H9 (cell line): Measurements from ENCODE around the gene SLC25A4. TPM values are rescaled to one million over a fixed set of nuclear protein-coding genes. Genes with fewer than 3 reads are reported as not detected.

Experiments used
- DNase-seq: peaks from one replicate; pipeline ENCODE4 v3.0.0-alpha.2; 2017
- H2AFZ ChIP-seq: one replicate; pipeline ENCODE4 v1.6.1; 2013; ENCODE audit warnings: mild to moderate bottlenecking, low read length, control low read depth, moderate library complexity
- H2AK5ac ChIP-seq: 2 replicates; pipeline ENCODE4 v1.6.1; 2013; ENCODE audit warnings: low read length, control low read depth, mixed read lengths; ENCODE audit not compliant: insufficient read length
- H2BK120ac ChIP-seq: one replicate; pipeline ENCODE4 v1.6.1; 2013; ENCODE audit warnings: low read depth, mild to moderate bottlenecking, low read length, control low read depth, inconsistent platforms; ENCODE audit not compliant: poor library complexity, severe bottlenecking
- H2BK12ac ChIP-seq: 2 replicates; pipeline ENCODE4 v1.6.1; 2013; ENCODE audit warnings: low read length, control low read depth, mixed read lengths, low read depth; ENCODE audit not compliant: insufficient read length
- H2BK15ac ChIP-seq: 2 replicates; pipeline ENCODE4 v1.6.1; 2013; ENCODE audit warnings: low read depth, low read length, control low read depth
- H2BK20ac ChIP-seq: one replicate; pipeline ENCODE4 v1.6.1; 2013; ENCODE audit warnings: low read depth, mild to moderate bottlenecking, low read length, control low read depth, inconsistent platforms; ENCODE audit not compliant: poor library complexity, severe bottlenecking
- H2BK5ac ChIP-seq: 2 replicates; pipeline ENCODE4 v1.6.1; 2013; ENCODE audit warnings: low read length, control low read depth, mixed read lengths; ENCODE audit not compliant: insufficient read length
- H3K14ac ChIP-seq: 2 replicates; pipeline ENCODE4 v1.6.1; 2013; ENCODE audit warnings: low read length, control low read depth; ENCODE audit not compliant: insufficient read depth
- H3K18ac ChIP-seq: 2 replicates; pipeline ENCODE4 v1.6.1; 2013; ENCODE audit warnings: low read depth, mild to moderate bottlenecking, mixed read lengths, low read length, control low read depth; ENCODE audit not compliant: insufficient read length
- H3K23ac ChIP-seq: 2 replicates; pipeline ENCODE4 v1.6.1; 2013; ENCODE audit warnings: low read length, control low read depth, mixed read lengths, low read depth; ENCODE audit not compliant: insufficient read length
- H3K23me2 ChIP-seq: 2 replicates; pipeline ENCODE4 v1.6.1; 2013; ENCODE audit warnings: low read depth, mild to moderate bottlenecking, mixed read lengths, low read length, control low read depth; ENCODE audit not compliant: insufficient read length, poor library complexity, severe bottlenecking
- H3K27ac ChIP-seq: 2 replicates; pipeline ENCODE4 v1.5.1; 2013; ENCODE audit warnings: low read length, control low read depth, mixed read lengths, low read depth; ENCODE audit not compliant: insufficient read length
- H3K27me3 ChIP-seq: 2 replicates; pipeline ENCODE4 v1.6.1; 2013; ENCODE audit warnings: low read length, control low read depth, inconsistent platforms; ENCODE audit not compliant: insufficient read depth
- H3K4ac ChIP-seq: 2 replicates; pipeline ENCODE4 v1.6.1; 2013; ENCODE audit warnings: low read depth, mild to moderate bottlenecking, control low read depth, inconsistent platforms, low read length, moderate library complexity
- H3K4me1 ChIP-seq: 2 replicates; pipeline ENCODE4 v1.6.1; 2013; ENCODE audit warnings: low read length, control low read depth, inconsistent platforms; ENCODE audit not compliant: insufficient read depth
- H3K4me2 ChIP-seq: 2 replicates; pipeline ENCODE4 v1.6.1; 2013; ENCODE audit warnings: low read length, control low read depth, mixed read lengths; ENCODE audit not compliant: insufficient read length, insufficient read depth
- H3K56ac ChIP-seq: 2 replicates; pipeline ENCODE4 v1.6.1; 2013; ENCODE audit warnings: low read depth, mild to moderate bottlenecking, mixed read lengths, low read length, control low read depth; ENCODE audit not compliant: insufficient read length
- H3K79me1 ChIP-seq: 2 replicates; pipeline ENCODE4 v1.6.1; 2013; ENCODE audit warnings: low read depth, mild to moderate bottlenecking, moderate library complexity, low read length, control low read depth, inconsistent platforms; ENCODE audit not compliant: insufficient read depth, poor library complexity, severe bottlenecking
- H3K79me2 ChIP-seq: 2 replicates; pipeline ENCODE4 v1.6.1; 2013; ENCODE audit warnings: low read length, control low read depth, inconsistent platforms; ENCODE audit not compliant: insufficient read depth
- H3K9ac ChIP-seq: 2 replicates; pipeline ENCODE4 v1.6.1; 2013; ENCODE audit warnings: low read length, control low read depth, mixed read lengths; ENCODE audit not compliant: insufficient read length; ENCODE audit errors: extremely low read depth
- H3K9me3 ChIP-seq: one replicate; pipeline ENCODE4 v1.6.1; 2013; ENCODE audit warnings: low read depth, low read length, inconsistent platforms; ENCODE audit not compliant: control insufficient read depth
- H3T11ph ChIP-seq: one replicate; pipeline ENCODE4 v1.6.1; 2013; ENCODE audit warnings: mild to moderate bottlenecking, low read length, control low read depth, inconsistent platforms
- H4K20me1 ChIP-seq: one replicate; pipeline ENCODE4 v1.6.1; 2013; ENCODE audit not compliant: control insufficient read depth, insufficient read length, insufficient read depth
- H4K5ac ChIP-seq: 2 replicates; pipeline ENCODE4 v1.6.1; 2013; ENCODE audit warnings: low read depth, mild to moderate bottlenecking, mixed read lengths, low read length, control low read depth; ENCODE audit not compliant: insufficient read length
- H4K8ac ChIP-seq: replicated peaks from 2 replicates; pipeline ENCODE4 v1.6.1; 2013; ENCODE audit warnings: low read length, control low read depth, mixed read lengths, low read depth; ENCODE audit not compliant: insufficient read length
- H4K91ac ChIP-seq: 2 replicates; pipeline ENCODE4 v1.6.1; 2013; ENCODE audit warnings: low read depth, mild to moderate bottlenecking, moderate library complexity, mixed read lengths, low read length, control low read depth; ENCODE audit not compliant: insufficient read length
- H3K27ac Mint-ChIP-seq, 3 experiments: 2 replicates in 2 of 3; 3 replicates in 1 of 3; pipeline ENCODE4 v1.8.0; 2020 to 2021; ENCODE audit warnings: mixed read lengths in 3 of 3, mild to moderate bottlenecking in 1 of 3, moderate library complexity in 1 of 3
- H3K27me3 Mint-ChIP-seq: 2 replicates; pipeline ENCODE4 v1.8.0; 2021; ENCODE audit warnings: low read depth, mild to moderate bottlenecking, moderate library complexity, mixed read lengths
- H3K36me3 Mint-ChIP-seq, 3 experiments: 2 replicates in 2 of 3; 3 replicates in 1 of 3; pipeline ENCODE4 v1.8.0; 2020 to 2021; ENCODE audit warnings: low read depth in 3 of 3, mixed read lengths in 3 of 3; ENCODE audit not compliant: insufficient read depth in 1 of 3
- H3K4me1 Mint-ChIP-seq, 2 experiments: 2 replicates each; pipeline ENCODE4 v1.8.0; 2020; ENCODE audit warnings: mixed read lengths in 2 of 2
- H3K4me3 Mint-ChIP-seq, 2 experiments: 2 replicates in 1 of 2; 3 replicates in 1 of 2; pipeline ENCODE4 v1.8.0; 2020 to 2021; ENCODE audit warnings: mild to moderate bottlenecking in 2 of 2, mixed read lengths in 2 of 2, moderate library complexity in 1 of 2
- H3K9me3 Mint-ChIP-seq, 2 experiments: 2 replicates in 1 of 2; 3 replicates in 1 of 2; pipeline ENCODE4 v1.8.0; 2020; ENCODE audit warnings: mild to moderate bottlenecking in 2 of 2, mixed read lengths in 2 of 2, moderate library complexity in 1 of 2
- WGBS: extraction: QIAGEN DNeasy Blood & Tissue Kit; methylation state at CpG from one replicate; pipeline ENCODE4 v1.1.7; 2013; ENCODE audit warnings: missing lambda C conversion rate, low lambda C conversion rate, mixed read lengths; ENCODE audit not compliant: insufficient read length; ENCODE audit errors: extremely low coverage; 5-methylcytosine and 5-hydroxymethylcytosine counted together
- total RNA-seq: library from RNA; stranded (reverse); gene quantifications from 2 replicates; pipeline ENCODE4 v1.2.1, GENCODE V29; 2021
- TF ChIP-seq, protein P1 (sequence below): fragments of 200-600 bp; sonication (generic); conservative IDR thresholded peaks from 3 replicates; pipeline ENCODE4 v1.8.0; 2021; ENCODE audit warnings: antibody characterized with exemption, mild to moderate bottlenecking

The SLC25A4 gene
- total RNA-seq, 1 experiment from 2014 or later: 54.4 TPM

DNA sequence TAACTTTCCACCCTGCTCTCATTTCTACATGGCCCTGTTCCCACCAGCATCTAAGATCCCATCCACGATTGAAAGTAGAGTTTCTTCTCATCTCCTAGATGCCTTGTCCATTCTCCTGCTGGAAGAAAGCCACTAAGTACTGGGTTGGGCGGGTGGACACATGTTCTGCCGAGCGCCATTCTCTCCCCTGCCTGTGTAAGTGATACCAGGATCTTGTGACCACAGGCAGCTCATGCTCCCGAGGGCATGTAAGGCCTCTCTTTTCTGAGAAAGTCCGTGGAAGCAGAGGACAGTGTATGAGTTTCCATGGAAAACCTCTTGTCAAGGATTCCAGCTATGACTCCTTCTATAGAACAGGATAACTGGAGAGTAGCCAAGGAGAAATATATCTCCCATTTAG is 3.3 kb upstream of the SLC25A4 start:
- no peaks in the 10 kb centered on the region; the same call in 1 of the 2 replicates for H3K79me2 ChIP-seq
- no peak overlapping the region for H2BK20ac ChIP-seq
- H2AFZ ChIP-seq: no peak overlapping the region
- no peak overlapping the region for H3T11ph ChIP-seq
- H2AK5ac ChIP-seq: no peak overlapping the region
- H3K23me2 ChIP-seq: peaks cover 5% of the 10 kb centered on the region
- no peak overlapping the region for H3K27ac ChIP-seq
- H4K20me1 ChIP-seq: no peaks in the 10 kb centered on the region
- H3K56ac ChIP-seq: no peak overlapping the region
- no peaks in the 10 kb centered on the region for H3K4me1 ChIP-seq
- Mint-ChIP-seq H3K27me3 (no peaks in the 10 kb centered on the region; the same call in 1 of the 2 replicates), H3K36me3 (peaks cover 0 to 3% (median 0%) of the 10 kb centered on the region in 3 experiments; a peak in 1 of 7 replicates), H3K9me3 (no peaks in the 10 kb centered on the region), H3K27ac (peak overlapping the region in 1 of 3 experiments; percentile 49; a peak in 1 of 7 replicates), H3K4me1 (peaks cover 16% of the 10 kb centered on the region in 2 experiments), H3K4me3 (no peak overlapping the region)
- no peak overlapping the region for H3K14ac ChIP-seq
- no peak overlapping the region for H4K5ac ChIP-seq
- H2BK5ac ChIP-seq: no peak overlapping the region
- H3K79me1 ChIP-seq: no peaks in the 10 kb centered on the region
- no peak overlapping the region for H3K4ac ChIP-seq
- H3K27me3 ChIP-seq: no peaks in the 10 kb centered on the region
- no peaks in the 10 kb centered on the region for H3K9me3 ChIP-seq
- TF ChIP-seq, protein P1, sequence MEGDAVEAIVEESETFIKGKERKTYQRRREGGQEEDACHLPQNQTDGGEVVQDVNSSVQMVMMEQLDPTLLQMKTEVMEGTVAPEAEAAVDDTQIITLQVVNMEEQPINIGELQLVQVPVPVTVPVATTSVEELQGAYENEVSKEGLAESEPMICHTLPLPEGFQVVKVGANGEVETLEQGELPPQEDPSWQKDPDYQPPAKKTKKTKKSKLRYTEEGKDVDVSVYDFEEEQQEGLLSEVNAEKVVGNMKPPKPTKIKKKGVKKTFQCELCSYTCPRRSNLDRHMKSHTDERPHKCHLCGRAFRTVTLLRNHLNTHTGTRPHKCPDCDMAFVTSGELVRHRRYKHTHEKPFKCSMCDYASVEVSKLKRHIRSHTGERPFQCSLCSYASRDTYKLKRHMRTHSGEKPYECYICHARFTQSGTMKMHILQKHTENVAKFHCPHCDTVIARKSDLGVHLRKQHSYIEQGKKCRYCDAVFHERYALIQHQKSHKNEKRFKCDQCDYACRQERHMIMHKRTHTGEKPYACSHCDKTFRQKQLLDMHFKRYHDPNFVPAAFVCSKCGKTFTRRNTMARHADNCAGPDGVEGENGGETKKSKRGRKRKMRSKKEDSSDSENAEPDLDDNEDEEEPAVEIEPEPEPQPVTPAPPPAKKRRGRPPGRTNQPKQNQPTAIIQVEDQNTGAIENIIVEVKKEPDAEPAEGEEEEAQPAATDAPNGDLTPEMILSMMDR: no peak
- H3K18ac ChIP-seq: no peak overlapping the region
- H4K8ac ChIP-seq: no peak overlapping the region
- no peak overlapping the region for H3K23ac ChIP-seq
- no CpG with 5 or more reads among the region's 6 CpGs for WGBS
- no peak overlapping the region for H2BK120ac ChIP-seq
- no peak overlapping the region for H4K91ac ChIP-seq
- H3K9ac ChIP-seq: no peak overlapping the region
- DNase-seq: no peak
- H3K4me2 ChIP-seq: no peak overlapping the region
- no peak overlapping the region for H2BK12ac ChIP-seq
- no peak overlapping the region for H2BK15ac ChIP-seq
